ENCODE measurements around the gene EIF4E2.

- TF ChIP-seq POLR2AphosphoS5 (IDR thresholded peaks at IDR 0.05; ENCODE audit: borderline replicate concordance, low read depth, low read length) (no peak), EZH2 (IDR thresholded peaks at IDR 0.05) (no peak)
Observed at GRCh38 chr2:232567721-232568120, 17.2 kb downstream of the EIF4E2 start.

Data from SK-N-MC (cell line).